ENCODE results near the gene SF1. TPM values are rescaled to one million over a fixed set of nuclear protein-coding genes. Genes with fewer than 3 reads are reported as not detected.

The SF1 gene
- total RNA-seq, 1 donor from 2014 or later, result 492 TPM

- intact Hi-C loops (cut with micrococcal nuclease), result loop anchor here (2.0 kb wide), 2 partner anchors 23 to 57 kb away; partner anchors contain the start of genes RASGRP2 and SF1
Measured at GRCh38 chr11:64801561-64802369, 23.4 kb upstream of the SF1 start.

GRCh38 chr11:64801158-64801464, 22.8 kb upstream of the SF1 start:
- intact Hi-C loops (cut with micrococcal nuclease), result no loop called here

- intact Hi-C loops (cut with micrococcal nuclease), result no loop called here
Measured at GRCh38 chr11:64800303-64801157, 22.2 kb upstream of the SF1 start.

DNA sequence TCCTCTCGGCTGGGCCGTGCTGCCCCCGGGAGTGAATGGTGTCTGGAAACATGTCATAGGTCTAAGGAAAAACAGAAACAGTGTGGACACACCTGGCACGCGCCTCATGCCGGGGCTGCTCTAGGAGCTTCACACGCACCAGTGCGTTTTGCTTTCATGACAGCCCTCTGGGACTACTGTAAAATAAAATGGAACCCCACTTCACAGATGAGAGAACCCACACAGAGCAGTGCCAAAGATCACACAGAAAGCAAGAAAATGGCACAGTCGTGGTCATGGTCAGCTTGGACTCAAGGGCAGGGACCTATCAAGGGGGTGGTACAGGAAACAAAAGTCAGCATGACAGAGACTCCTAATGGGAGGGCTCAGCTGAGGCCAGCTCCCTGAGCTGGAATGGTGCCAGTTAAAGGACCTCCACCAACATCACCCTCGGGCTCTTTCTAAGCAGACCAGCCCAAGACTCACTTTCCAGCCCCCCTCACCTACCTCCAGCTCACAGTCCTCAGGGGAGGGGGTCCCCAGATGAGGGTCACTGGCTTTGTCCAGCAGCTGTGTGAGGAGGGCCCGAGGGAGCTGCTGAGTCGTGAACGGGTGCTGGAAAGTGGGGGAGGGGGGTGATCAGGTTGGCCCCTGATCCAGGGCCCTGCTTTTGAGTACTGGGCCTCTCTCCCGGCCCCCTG, 21.4 kb upstream of the SF1 start:
- intact Hi-C loops (cut with micrococcal nuclease), result no loop called here

- intact Hi-C loops (cut with micrococcal nuclease), result no loop called here
Measured at GRCh38 chr11:64799256-64799622, 20.9 kb upstream of the SF1 start.

DNA sequence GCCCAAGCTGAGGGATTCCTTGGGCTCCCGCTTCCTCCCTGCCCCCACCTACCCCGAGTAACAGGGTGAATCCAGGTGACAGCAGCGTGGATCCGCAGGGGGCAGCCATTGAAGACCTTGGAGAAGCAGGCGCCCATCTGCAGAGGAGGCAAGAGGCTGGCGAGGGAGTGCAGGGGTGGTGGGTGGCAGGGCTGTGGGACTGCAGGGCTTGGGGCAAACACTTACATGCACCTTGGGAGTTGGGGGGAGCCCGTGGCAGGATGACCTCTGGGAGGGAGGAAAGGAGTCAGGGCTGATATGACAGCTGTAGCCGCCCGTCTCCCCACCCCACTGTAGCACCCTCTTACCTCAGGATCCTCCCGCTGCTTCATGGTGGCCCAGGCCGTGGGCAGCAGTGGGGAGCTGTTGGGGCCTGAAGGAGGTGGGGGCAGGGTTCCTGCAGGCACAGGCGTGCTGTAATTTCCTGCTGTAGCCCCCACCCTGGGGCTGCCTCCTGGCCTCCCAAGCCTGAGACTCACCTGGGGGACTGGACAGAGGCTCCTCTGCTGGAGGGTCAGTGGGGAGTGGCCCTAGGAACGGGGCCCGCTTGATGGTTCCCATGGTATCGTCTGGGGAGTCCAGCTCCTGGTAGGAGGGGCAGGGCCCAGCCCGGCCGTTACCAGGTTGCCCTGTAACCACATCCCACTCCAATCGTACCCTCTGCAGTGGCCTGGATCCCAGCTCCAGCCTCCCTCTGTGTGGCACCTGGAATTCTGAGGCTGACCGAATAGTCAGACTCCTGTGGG, 18.6 kb upstream of the SF1 start:
- intact Hi-C loops (cut with micrococcal nuclease), result no loop called here

DNA sequence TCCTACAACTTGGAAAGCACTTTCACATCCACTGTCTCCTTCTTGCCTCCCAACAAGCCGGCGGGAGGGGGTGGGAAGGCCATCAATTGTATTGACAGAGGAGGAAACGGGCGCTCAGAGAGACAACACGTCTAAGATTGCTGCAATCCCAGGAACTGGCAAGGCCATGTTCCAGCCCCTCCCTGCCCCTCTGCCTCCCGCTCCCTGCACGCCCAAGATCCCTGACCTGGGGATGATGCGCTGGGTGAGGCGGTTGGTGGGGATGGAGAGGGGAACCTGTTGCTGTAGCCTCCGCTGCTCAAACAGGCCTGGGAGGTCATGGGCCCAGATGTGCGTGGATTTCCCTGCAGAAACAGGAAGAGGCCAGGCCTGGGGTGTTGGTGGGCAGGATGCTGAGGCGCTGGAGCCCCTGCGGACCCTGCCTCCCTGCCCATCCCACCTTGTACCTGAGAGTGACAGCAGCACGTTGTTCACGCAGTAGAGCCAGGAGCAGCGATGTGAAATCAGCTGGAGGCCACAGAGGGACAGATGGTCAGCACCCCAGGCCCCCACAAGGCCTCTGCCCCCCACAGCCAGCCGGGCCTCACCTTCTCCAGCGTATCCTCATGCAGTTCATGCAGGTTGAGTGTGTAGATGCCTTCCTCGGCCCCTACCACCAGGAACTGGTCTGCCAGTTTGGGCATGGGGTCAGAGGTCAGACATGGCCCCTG, 17.9 kb upstream of the SF1 start:
- intact Hi-C loops (cut with micrococcal nuclease), result no loop called here

GRCh38 chr11:64794526-64794925, 16.2 kb upstream of the SF1 start:
- intact Hi-C loops (cut with micrococcal nuclease), result no loop called here

GRCh38 chr11:64793271-64794160, 15.2 kb upstream of the SF1 start:
- intact Hi-C loops (cut with micrococcal nuclease), result no loop called here

DNA sequence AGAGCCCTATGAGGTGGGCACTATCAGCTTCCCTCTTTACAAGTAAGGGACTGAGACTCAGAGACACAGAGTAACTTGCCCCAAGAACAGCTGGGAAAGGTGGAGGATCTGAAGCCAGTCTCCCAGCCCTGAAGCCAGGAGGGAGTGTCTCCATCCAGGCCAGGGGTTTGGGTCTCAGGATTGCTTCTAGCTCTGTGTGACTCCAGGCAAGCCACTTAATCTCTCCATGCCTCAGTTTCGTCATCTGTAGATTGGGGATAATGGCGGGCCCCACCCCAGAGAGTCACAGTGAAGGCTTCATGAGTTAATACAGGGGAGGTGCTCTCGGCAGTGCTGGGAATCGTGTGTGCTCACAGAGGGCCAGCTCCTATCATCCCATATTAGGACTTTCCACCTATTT, 14.1 kb upstream of the SF1 start:
- intact Hi-C loops (cut with micrococcal nuclease), result no loop called here

- intact Hi-C loops (cut with micrococcal nuclease), result no loop called here
Measured at GRCh38 chr11:64791781-64792291, 13.5 kb upstream of the SF1 start.

DNA sequence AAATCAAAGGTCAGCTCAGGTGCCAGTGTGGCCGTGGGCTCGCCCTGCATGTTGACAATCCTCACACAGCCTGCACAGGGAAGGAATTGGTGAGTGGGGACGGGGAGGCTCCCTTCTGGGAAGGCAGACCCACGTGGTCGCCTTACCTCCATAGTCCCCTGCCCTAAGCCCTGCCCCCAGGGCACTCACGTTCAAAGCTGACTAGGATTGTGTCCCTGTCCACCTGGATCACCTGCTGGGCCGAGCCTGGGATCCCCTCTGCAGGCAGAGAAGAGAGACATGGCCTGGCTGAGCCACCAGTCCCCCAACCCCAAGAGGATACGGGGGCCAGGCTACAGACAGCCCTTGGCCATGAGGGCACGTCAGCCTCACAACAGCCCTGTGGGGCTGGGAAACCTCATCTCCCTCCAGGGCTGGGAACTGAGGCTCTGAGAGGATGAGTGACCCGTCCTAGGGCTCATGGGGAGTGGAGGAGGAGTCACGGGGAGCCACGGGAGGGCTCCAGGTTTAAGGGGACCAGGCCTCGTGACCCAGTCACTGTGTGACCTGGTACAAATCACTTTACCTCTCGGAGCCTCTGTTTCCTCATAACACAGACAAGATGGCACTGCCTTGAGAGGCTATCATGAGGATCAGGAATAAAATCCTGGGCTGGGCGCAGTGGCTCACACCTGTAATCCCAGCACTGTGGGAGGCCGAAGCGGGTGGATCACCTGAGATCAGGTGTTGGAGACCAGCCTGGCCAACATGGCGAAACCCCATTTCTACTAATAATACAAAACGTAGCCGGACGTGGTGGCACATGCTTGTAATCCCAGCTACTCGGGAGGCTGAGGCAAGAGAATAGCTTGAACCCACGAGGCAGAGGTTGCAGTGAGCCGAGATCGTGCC, 12.1 kb upstream of the SF1 start:
- intact Hi-C loops (cut with micrococcal nuclease), result no loop called here

DNA sequence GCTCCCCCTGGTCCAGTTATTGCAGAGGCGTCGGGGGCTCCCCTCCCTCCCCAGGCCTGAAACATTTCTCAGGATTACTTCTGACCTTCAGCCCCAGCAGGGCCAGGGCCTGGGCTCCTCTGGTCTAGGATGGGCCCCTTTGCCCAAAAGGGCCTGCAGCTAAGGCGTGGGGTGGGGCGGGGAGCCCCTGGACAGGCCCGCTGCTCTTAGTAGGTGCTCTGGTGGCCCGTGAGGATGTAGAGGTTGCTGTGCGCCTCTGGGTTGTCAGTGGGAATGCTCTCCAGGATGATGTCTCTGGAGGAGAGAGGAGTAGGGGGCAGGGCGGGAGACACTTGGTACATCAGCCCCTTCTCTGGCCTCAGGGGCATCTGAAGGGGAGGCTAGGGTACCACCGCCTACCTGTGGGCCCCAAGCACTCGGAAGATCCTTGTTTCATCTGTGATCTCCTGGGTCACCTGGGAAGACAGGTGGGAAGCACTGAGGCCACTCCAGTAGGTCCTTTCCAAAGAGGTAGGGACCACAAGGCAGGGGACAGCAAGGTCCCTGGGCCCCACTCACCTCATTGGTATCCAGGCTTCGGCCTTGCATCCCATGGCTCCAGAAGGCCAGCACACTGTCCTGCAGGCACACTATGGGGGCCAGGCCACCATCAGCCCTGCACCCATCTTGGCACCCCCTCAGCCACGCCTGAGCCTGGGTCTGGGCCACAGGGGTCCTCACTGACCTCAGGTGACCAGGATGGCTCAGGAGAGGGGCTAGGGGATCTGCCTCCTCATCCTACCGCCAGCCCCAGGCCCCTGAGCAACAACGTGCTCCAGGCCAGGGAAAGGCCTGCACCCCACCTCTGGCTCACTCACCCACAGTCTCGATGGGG, 11.2 kb upstream of the SF1 start:
- intact Hi-C loops (cut with micrococcal nuclease), result no loop called here

GRCh38 chr11:64788321-64789215, 10.2 kb upstream of the SF1 start:
- intact Hi-C loops (cut with micrococcal nuclease), result no loop called here

GRCh38 chr11:64787526-64788320, 9.4 kb upstream of the SF1 start:
- intact Hi-C loops (cut with micrococcal nuclease), result no loop called here

DNA sequence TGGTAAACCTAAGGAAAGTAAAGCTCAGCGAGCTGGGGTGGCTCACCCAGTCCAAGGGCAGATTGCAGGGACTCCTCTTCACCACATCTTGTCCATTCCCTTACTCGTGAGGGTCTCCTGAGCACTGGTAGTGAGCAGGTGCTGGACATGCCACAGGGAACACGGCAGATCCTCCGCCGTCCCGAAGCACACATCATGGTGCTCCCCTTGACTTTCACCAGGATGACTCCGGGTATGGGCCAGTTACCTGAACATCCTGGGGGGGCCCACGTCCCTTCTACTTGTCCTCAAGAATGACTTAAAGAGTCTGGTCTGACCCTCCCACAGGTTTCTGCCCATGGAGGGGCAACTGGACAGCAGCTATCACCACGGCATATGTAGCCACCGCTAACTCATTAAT, 8.0 kb upstream of the SF1 start:
- intact Hi-C loops (cut with micrococcal nuclease), result no loop called here

All from T-helper 2 cell treated with Interferon-gamma antibody and Interleukin-4, amounts not matched to agents 100 ng/mL and 5 ng/mL, for 36 hours (primary cell).